Measurements from ENCODE around the gene BCAS3. TPM values are rescaled to one million over a fixed set of nuclear protein-coding genes. Genes with fewer than 3 reads are reported as not detected.

The BCAS3 gene
- total and polyA plus RNA-seq, 10 donors: 3.7 to 56.0 (median 42.3) TPM

- H3K4me1 ChIP-seq: no peaks in the 10 kb centered on the region
Observed at GRCh38 chr17:60902399-60902798, 224.7 kb downstream of the BCAS3 start.

GRCh38 chr17:60904582-60904981 is 226.9 kb downstream of the BCAS3 start:
- TF ChIP-seq POLR2AphosphoS5 (IDR thresholded peaks at IDR 0.05): no peak
- TF ChIP-seq POLR2A (IDR thresholded peaks at IDR 0.05): no peak
- TF ChIP-seq CTCF (IDR thresholded peaks at IDR 0.05 in 8 of 11, conservative IDR thresholded peaks at IDR 0.05 in 3 of 11): no peak
- H3K4me3 ChIP-seq: no peak overlapping the region
- no peaks in the 10 kb centered on the region for H3K9me3 ChIP-seq
- peaks cover 0 to 28% (median 0%) of the 10 kb centered on the region in 6 donors for H3K36me3 ChIP-seq
- H3K27ac ChIP-seq: no peak overlapping the region
- DNase-seq: no peak
- H3K4me1 ChIP-seq: no peaks in the 10 kb centered on the region
- intact Hi-C loops (cut with DNase I; ENCODE audit: low total_unique reads): no loop called here
- H3K27me3 ChIP-seq (replicated peaks in 1 of 7): no peaks in the 10 kb centered on the region
- WGBS, 5 donors: 86 to 98% (median 96%) methylated on average over 2 of the region's 2 CpGs

More at GRCh38 chr17:60902399-60902798, 224.7 kb downstream of the BCAS3 start:
- no peak for DNase-seq
- TF ChIP-seq CTCF (IDR thresholded peaks at IDR 0.05 in 8 of 11, conservative IDR thresholded peaks at IDR 0.05 in 3 of 11) (no peak), POLR2A (IDR thresholded peaks at IDR 0.05) (no peak), POLR2AphosphoS5 (IDR thresholded peaks at IDR 0.05) (no peak)
- Histone ChIP-seq H3K4me3 (no peak overlapping the region), H3K9me3 (peaks cover 2 to 13% (median 7%) of the 10 kb centered on the region in 8 donors), H3K27me3 (replicated peaks in 1 of 7) (no peaks in the 10 kb centered on the region), H3K27ac (peak overlapping the region in 1 of 8 donors; percentile 7), H3K36me3 (peaks cover 0 to 28% (median 0%) of the 10 kb centered on the region in 6 donors)
- intact Hi-C loops (cut with DNase I; ENCODE audit: low total_unique reads): no loop called here
- 77 to 87% (median 81%) methylated on average over 7 of the region's 7 CpGs for WGBS, 5 donors

- H3K9me3 ChIP-seq: no peaks in the 10 kb centered on the region
- intact Hi-C loops (cut with DNase I; ENCODE audit: low total_unique reads): no loop called here
- H3K27ac ChIP-seq: no peak overlapping the region
- peaks cover 0 to 28% (median 0%) of the 10 kb centered on the region in 6 donors for H3K36me3 ChIP-seq
- TF ChIP-seq POLR2AphosphoS5 (IDR thresholded peaks at IDR 0.05) (no peak), POLR2A (IDR thresholded peaks at IDR 0.05) (no peak), CTCF (IDR thresholded peaks at IDR 0.05 in 8 of 11, conservative IDR thresholded peaks at IDR 0.05 in 3 of 11) (no peak)
- no peaks in the 10 kb centered on the region for H3K27me3 ChIP-seq (replicated peaks in 1 of 7)
- H3K4me1 ChIP-seq: no peaks in the 10 kb centered on the region
- H3K4me3 ChIP-seq: no peak overlapping the region
- DNase-seq: no peak
- WGBS, 5 donors: 95 to 100% (median 97%) methylated on average over 3 of the region's 3 CpGs
Observed at GRCh38 chr17:60905709-60906108, 228.1 kb downstream of the BCAS3 start.

- intact Hi-C loops (cut with DNase I; ENCODE audit: low total_unique reads): no loop called here
- no peak for DNase-seq
- Histone ChIP-seq H3K4me3 (no peak overlapping the region), H3K9me3 (no peaks in the 10 kb centered on the region), H3K36me3 (peaks cover 0 to 26% (median 0%) of the 10 kb centered on the region in 6 donors), H3K27me3 (replicated peaks in 1 of 7) (no peaks in the 10 kb centered on the region), H3K4me1 (no peaks in the 10 kb centered on the region), H3K27ac (no peak overlapping the region)
- WGBS, 5 donors: 76 to 87% (median 78%) methylated on average over 4 of the region's 4 CpGs
- TF ChIP-seq CTCF (IDR thresholded peaks at IDR 0.05 in 8 of 11, conservative IDR thresholded peaks at IDR 0.05 in 3 of 11) (no peak), POLR2A (IDR thresholded peaks at IDR 0.05) (no peak), POLR2AphosphoS5 (IDR thresholded peaks at IDR 0.05) (no peak)
Observed at GRCh38 chr17:60908324-60908723, 230.7 kb downstream of the BCAS3 start.

Data from spleen (tissue), 11 donors.